PFSK-1 (cell line): Measurements from ENCODE around the gene PPM1F.

Source experiments
- POLR2AphosphoS5 ChIP-seq: IDR thresholded peaks from 2 replicates; pipeline ENCODE4 v1.6.1; 2012; ENCODE audit warnings: low read depth, mild to moderate bottlenecking, control low read depth, low read length, moderate library complexity
- SIN3A ChIP-seq: IDR thresholded peaks from 2 replicates; pipeline ENCODE4 v1.6.1; 2012; ENCODE audit warnings: mild to moderate bottlenecking, low read length, moderate library complexity, borderline replicate concordance; ENCODE audit not compliant: insufficient read depth
- TAF1 ChIP-seq: IDR thresholded peaks from 2 replicates; pipeline ENCODE4 v1.6.1; 2012; ENCODE audit warnings: low read length, control low read depth, borderline replicate concordance; ENCODE audit not compliant: insufficient read depth

- no peak for TF ChIP-seq TAF1
- no peak for TF ChIP-seq SIN3A
- TF ChIP-seq POLR2AphosphoS5 = no peak
Observed at GRCh38 chr22:21916309-21916918, 36.2 kb downstream of the PPM1F start.
